Measurements from ENCODE around the gene USP16. TPM values are rescaled to one million over a fixed set of nuclear protein-coding genes. Genes with fewer than 3 reads are reported as not detected.

The USP16 gene
- total RNA-seq, 2 donors from 2014 or later, result 38.4 to 46.6 TPM

GRCh38 chr21:29018540-29018939, 5.9 kb upstream of the USP16 start:
- peak in 1 of 2 donors; percentile 9 for ATAC-seq
- DNase-seq (ENCODE audit: low spot score in 2 of 2), result no peak
- H3K9me3 Mint-ChIP-seq, result no peaks in the 10 kb centered on the region
- peak overlapping the region; percentile 83 to 86 for H3K27ac Mint-ChIP-seq
- peaks cover 11 to 24% of the 10 kb centered on the region in 2 donors for H3K36me3 Mint-ChIP-seq

- Mint-ChIP-seq H3K9me3 (no peaks in the 10 kb centered on the region), H3K36me3 (peaks cover 23 to 35% of the 10 kb centered on the region in 2 donors)
- no peak for DNase-seq (ENCODE audit: low spot score in 2 of 2)
Measured at GRCh38 chr21:29022166-29022565, 2.3 kb upstream of the USP16 start.

DNA sequence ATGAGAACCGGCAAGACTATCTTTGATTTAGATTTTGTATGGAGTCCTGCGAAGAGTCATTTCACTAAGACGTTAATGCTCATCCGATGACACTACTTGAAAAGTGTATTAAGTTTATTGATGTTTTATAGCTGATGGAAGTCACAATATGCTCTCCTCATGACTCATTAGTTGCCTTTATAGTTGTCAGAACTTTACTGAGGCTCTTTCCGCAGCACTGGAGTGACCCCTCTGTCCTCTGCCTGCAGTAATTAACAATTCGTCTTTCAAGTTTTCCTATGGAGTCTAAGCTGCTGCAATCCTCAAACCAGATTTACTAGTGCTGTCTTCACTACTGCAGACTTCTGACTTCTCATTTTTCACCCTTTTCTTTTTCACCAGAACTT, 853 bp downstream of the USP16 start:
- Mint-ChIP-seq H3K9me3 (no peaks in the 10 kb centered on the region), H3K27ac (peak overlapping the region; percentile 94 to 100), H3K36me3 (peaks cover 11 to 22% of the 10 kb centered on the region in 2 donors)
- ATAC-seq (peak; percentile 10 to 39), DNase-seq (ENCODE audit: low spot score in 2 of 2) (no peak)

More at GRCh38 chr21:29022166-29022565, 2.3 kb upstream of the USP16 start:
- peak overlapping the region in 1 of 2 donors; percentile 72 for H3K27ac Mint-ChIP-seq
- peak in 1 of 2 donors; percentile 9 for ATAC-seq

- ATAC-seq, result no peak
- Mint-ChIP-seq H3K9me3 (no peaks in the 10 kb centered on the region), H3K27ac (no peak overlapping the region), H3K36me3 (peaks cover 20 to 22% of the 10 kb centered on the region in 2 donors)
- no peak for DNase-seq (ENCODE audit: low spot score in 2 of 2)
Measured at GRCh38 chr21:29029524-29029923, 5.1 kb downstream of the USP16 start.

DNA sequence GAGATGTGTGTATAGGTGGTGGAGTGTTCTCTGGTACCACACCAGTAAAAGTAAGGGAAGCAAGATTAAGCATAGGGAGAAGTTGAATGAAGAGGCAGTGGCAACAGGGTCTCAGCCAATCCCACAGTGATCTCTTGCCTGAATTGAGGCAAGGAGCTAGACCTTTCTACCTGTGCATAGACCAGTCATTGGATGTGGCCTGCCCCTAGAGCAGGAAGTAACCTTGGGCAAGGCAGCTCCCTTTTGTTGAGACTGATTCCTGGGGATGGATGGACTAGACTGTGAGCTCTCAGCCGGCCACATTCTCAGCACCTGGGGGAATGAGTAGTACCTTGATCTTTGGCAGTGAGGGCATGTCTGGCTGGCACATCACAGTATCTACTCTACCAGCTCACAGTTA, 6.4 kb downstream of the USP16 start:
- no peak for DNase-seq (ENCODE audit: low spot score in 2 of 2)
- no peak overlapping the region for H3K27ac Mint-ChIP-seq
- H3K9me3 Mint-ChIP-seq, result no peaks in the 10 kb centered on the region
- ATAC-seq, result peak in 1 of 2 donors; percentile 11
- peaks cover 8 to 16% of the 10 kb centered on the region in 2 donors for H3K36me3 Mint-ChIP-seq

GRCh38 chr21:29033301-29033700, 8.8 kb downstream of the USP16 start:
- ATAC-seq (no peak), DNase-seq (ENCODE audit: low spot score in 2 of 2) (no peak)
- Mint-ChIP-seq H3K27ac (no peak overlapping the region), H3K9me3 (no peaks in the 10 kb centered on the region), H3K36me3 (peaks cover 13 to 16% of the 10 kb centered on the region in 2 donors)

GRCh38 chr21:29033871-29034270, 9.4 kb downstream of the USP16 start:
- H3K27ac Mint-ChIP-seq, result peak overlapping the region in 1 of 2 donors; percentile 3
- H3K36me3 Mint-ChIP-seq, result peaks cover 13 to 16% of the 10 kb centered on the region in 2 donors
- no peak for DNase-seq (ENCODE audit: low spot score in 2 of 2)
- H3K9me3 Mint-ChIP-seq, result no peaks in the 10 kb centered on the region
- no peak for ATAC-seq

- no peak overlapping the region for H3K27ac Mint-ChIP-seq
- ATAC-seq, result no peak
Measured at GRCh38 chr21:29034678-29035077, 10.2 kb downstream of the USP16 start.

DNA sequence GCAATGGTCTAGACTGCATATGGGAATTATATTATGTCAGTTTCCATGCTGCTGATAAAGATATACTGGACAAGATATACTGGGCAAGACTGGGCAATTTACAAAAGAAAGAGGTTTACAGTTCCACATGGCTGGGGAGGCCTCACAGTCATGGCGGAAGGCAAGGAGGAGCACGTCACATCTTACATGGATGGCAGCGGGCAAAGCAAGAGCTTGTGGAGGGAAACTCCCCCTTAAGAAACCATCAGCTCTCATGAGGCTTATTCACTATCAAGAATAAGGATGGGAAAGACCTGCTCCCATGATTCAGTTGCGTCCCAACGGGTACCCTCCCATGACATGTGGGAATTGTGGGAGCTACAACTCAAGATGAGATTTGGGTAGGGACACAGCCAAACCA, 27.8 kb downstream of the USP16 start:
- peaks cover 0 to 4% of the 10 kb centered on the region in 2 donors for H3K36me3 Mint-ChIP-seq

More at GRCh38 chr21:29034678-29035077, 10.2 kb downstream of the USP16 start:
- DNase-seq (ENCODE audit: low spot score in 2 of 2), result no peak
- Mint-ChIP-seq H3K36me3 (peaks cover 11 to 13% of the 10 kb centered on the region in 2 donors), H3K9me3 (no peaks in the 10 kb centered on the region)

DNA sequence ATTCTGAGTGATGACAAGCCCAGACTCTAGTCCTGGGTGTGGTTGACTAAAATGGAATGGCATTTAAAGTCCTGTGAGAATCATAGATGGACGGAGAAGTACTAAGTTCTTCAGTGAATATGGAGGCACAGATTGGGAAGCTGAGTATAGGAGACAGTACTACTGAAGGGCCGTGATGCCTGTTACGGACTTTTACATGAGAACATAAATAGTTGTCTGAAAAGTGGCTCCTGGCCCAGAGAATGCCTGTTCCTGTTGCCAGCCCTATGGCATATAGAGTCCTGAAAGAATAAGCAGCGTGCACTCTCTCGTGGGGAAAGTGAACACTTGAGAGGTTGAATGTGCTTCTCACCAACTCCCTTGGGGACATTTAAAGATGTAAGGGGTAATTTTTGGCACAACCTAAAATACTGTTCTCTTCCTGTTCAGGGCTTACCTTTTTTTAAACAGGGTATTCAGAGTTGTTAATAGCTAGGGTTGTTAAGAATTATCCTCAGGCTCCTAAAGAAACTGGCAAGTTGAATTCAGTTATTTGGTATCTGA, 28.6 kb downstream of the USP16 start:
- Mint-ChIP-seq H3K27ac (no peak overlapping the region), H3K36me3 (peaks cover 0 to 4% of the 10 kb centered on the region in 2 donors), H3K9me3 (no peaks in the 10 kb centered on the region)
- no peak for ATAC-seq
- no peak for DNase-seq (ENCODE audit: low spot score in 2 of 2)

More for the DNA sequence above, 27.8 kb downstream of the USP16 start:
- no peak overlapping the region for H3K27ac Mint-ChIP-seq
- no peaks in the 10 kb centered on the region for H3K9me3 Mint-ChIP-seq
- DNase-seq (ENCODE audit: low spot score in 2 of 2), result no peak
- no peak for ATAC-seq

- peaks cover 0 to 4% of the 10 kb centered on the region in 2 donors for H3K36me3 Mint-ChIP-seq
- H3K9me3 Mint-ChIP-seq, result no peaks in the 10 kb centered on the region
- ATAC-seq (no peak), DNase-seq (ENCODE audit: low spot score in 2 of 2) (no peak)
- no peak overlapping the region for H3K27ac Mint-ChIP-seq
Measured at GRCh38 chr21:29053656-29054055, 29.2 kb downstream of the USP16 start.

GRCh38 chr21:29055080-29055479, 30.6 kb downstream of the USP16 start:
- DNase-seq (ENCODE audit: low spot score in 2 of 2), result no peak
- H3K27ac Mint-ChIP-seq, result no peak overlapping the region
- peaks cover 0 to 10% of the 10 kb centered on the region in 2 donors for H3K36me3 Mint-ChIP-seq
- no peak for ATAC-seq
- H3K9me3 Mint-ChIP-seq, result no peaks in the 10 kb centered on the region

DNA sequence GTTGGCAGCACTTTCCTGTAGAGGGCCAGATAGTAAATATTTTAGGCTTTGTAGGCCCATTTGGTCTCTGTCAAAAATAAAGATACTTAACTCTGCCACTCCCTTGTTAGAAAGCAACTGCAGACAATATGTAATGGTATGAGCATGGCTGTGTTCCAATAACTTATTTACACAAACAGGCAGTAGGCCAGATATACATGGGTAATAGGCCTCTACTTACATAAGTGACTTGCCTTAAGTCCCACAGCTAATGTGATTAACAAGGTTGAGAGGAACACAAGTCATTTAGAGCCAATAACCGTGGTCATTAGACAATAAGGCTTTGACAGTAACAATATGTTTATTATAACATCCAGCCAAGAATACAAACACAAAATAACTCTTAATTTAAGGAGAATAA, 31.5 kb downstream of the USP16 start:
- ATAC-seq (no peak), DNase-seq (ENCODE audit: low spot score in 2 of 2) (no peak)
- no peaks in the 10 kb centered on the region for H3K9me3 Mint-ChIP-seq
- H3K36me3 Mint-ChIP-seq, result peaks cover 0 to 13% of the 10 kb centered on the region in 2 donors
- H3K27ac Mint-ChIP-seq, result no peak overlapping the region

- ATAC-seq, result no peak
- DNase-seq (ENCODE audit: low spot score in 2 of 2), result no peak
- H3K36me3 Mint-ChIP-seq, result peaks cover 0 to 18% of the 10 kb centered on the region in 2 donors
- no peak overlapping the region for H3K27ac Mint-ChIP-seq
- H3K9me3 Mint-ChIP-seq, result no peaks in the 10 kb centered on the region
Measured at GRCh38 chr21:29056538-29057050, 32.1 kb downstream of the USP16 start.

GRCh38 chr21:29064850-29065481, 40.5 kb downstream of the USP16 start:
- peak overlapping the region in 1 of 2 donors; percentile 44 for H3K27ac Mint-ChIP-seq
- DNase-seq (ENCODE audit: low spot score in 2 of 2), result no peak
- no peaks in the 10 kb centered on the region for H3K9me3 Mint-ChIP-seq
- ATAC-seq, result no peak
- peaks cover 9 to 57% of the 10 kb centered on the region in 2 donors for H3K36me3 Mint-ChIP-seq

DNA sequence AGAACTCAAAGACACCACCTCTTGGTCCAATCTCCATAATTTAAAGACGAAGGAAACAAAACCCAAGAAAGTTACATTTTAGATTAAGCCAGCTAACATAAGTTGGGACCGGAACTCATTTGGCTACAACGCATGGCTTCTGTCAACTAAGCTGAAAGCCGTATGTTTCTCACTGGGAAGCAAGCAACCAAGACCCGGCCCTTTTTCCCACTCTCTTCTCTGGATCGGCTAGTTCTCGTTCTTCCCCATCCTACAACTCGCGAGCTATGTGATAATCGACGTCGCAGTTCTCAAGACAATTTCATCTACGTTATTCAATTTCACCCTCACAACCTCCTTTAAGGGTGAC, 48.4 kb downstream of the USP16 start:
- H3K9me3 Mint-ChIP-seq, result no peaks in the 10 kb centered on the region
- H3K27ac Mint-ChIP-seq, result peak overlapping the region; percentile 100
- ATAC-seq, result peak in 1 of 2 donors; percentile 1
- no peak for DNase-seq (ENCODE audit: low spot score in 2 of 2)
- peaks cover 20 to 22% of the 10 kb centered on the region in 2 donors for H3K36me3 Mint-ChIP-seq

DNA sequence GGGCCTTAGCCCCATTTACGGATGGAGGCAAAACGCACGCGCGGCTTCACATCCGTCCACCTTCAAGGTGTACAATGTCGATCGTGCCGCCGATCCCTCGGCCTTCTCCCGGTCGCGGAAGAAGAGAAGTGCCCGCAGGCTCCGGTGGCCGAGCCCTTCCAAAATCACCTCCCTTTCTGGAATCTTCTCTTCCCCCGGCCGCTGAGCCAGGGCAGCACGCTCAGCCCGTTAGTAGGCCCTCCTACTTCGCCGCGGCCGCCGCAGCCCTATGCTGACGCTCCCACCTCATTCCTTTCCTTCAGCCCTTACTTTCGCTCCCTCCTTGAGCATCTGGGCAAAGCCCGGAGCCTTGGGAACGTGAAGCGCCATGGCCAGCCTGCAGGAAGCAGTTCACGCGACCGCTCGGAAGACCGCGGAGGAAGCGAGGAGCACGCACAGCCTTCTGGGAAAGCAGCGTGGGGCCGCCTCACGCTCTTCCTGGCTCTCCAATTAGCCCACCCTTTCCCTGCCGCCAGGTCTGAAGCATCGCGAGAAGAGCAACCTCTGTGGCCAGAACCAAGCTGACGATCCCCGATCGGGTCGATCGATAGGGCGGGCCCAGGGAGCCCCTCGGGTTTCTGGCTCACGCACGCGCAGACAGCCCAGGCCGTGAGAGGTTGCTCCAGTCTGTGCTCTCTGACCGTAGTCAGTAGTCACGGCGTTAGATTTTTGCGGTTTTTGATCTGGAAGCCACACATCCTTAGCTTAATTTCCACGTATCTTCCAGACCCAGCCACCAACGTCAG, 48.9 kb downstream of the USP16 start, which contains the start of gene CCT8:
Gene CCT8, minus strand, starts transcription at position 427 of the 785 bp plus-strand sequence. Its CDS starts 58 bp downstream, at position 369.
- peaks cover 20 to 22% of the 10 kb centered on the region in 2 donors for H3K36me3 Mint-ChIP-seq

More for the DNA sequence above, 48.9 kb downstream of the USP16 start, which contains the start of gene CCT8:
- DNase-seq (ENCODE audit: low spot score in 2 of 2) (peak; percentile 96 to 98), ATAC-seq (peak; percentile 87 to 92)
- no peaks in the 10 kb centered on the region for H3K9me3 Mint-ChIP-seq
- H3K27ac Mint-ChIP-seq, result peak within 1 kb of the TSS; percentile 100
